ENCODE measurements around the gene S100G. TPM values are rescaled to one million over a fixed set of nuclear protein-coding genes. Genes with fewer than 3 reads are reported as not detected.
A peak's percentile ranks its signal among the peaks of the same experiment; 100 is the strongest.

Gene S100G
- total RNA-seq, 1 experiment from 2014 or later: not detected

DNA sequence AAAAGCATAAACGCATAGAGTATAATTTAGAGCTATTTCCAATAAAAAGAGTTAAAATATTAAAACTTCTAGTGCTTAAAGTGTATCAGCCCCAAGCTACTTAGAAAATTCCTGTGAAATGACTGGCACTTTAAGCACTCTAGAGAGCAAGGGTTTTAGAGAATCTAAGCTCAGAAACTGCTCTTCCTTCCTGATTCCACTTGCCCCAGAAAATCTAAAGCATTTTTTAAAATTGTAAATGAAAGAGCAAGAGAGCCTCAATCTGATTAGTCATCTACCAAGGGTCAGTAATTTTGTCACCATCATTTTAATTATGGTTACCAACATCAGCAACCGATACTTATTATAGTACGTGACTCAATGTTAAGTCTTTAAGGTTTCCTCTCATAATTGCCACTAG lies 37.6 kb downstream of the S100G start:
- BruUV-seq (replicated peaks): no TSS peak
- Histone ChIP-seq H3K4me3 (ENCODE audit: low read length) (no peak overlapping the region), H3K9me2 (replicated peaks; ENCODE audit: low read length) (no peaks in the 10 kb centered on the region), H3K27ac (ENCODE audit: low read length) (no peak overlapping the region), H3K27me3 (ENCODE audit: low read length) (no peaks in the 10 kb centered on the region), H3K4me1 (ENCODE audit: insufficient read depth, low read length) (no peaks in the 10 kb centered on the region), H3F3A (ENCODE audit: low read length, unreplicated experiment) (no peaks in the 10 kb centered on the region), H3K79me2 (ENCODE audit: low read length) (no peaks in the 10 kb centered on the region), H3K9ac (ENCODE audit: low read length) (no peak overlapping the region), H4K20me1 (ENCODE audit: low read length) (no peaks in the 10 kb centered on the region), H3K36me3 (ENCODE audit: low read depth, low read length) (peaks cover 4% of the 10 kb centered on the region), H3K4me2 (ENCODE audit: low read length) (no peak overlapping the region), H2AFZ (ENCODE audit: low read length) (no peak overlapping the region), H3K9me3 (ENCODE audit: low read length) (no peaks in the 10 kb centered on the region)
- ATAC-seq (no peak), DNase-seq (no peak)
- intact Hi-C loops (cut with micrococcal nuclease): no loop called here
- ChIA-PET CTCF (no interaction called here), POLR2A (ENCODE audit: unreplicated experiment) (no interaction called here)
- TF ChIP-seq EZH2 (IDR thresholded peaks at IDR 0.05; ENCODE audit: low read length, unreplicated experiment) (no peak), EZH2phosphoT487 (IDR thresholded peaks at IDR 0.05; ENCODE audit: borderline replicate concordance, low read length) (no peak)
- TF ChIP-seq, protein P1, sequence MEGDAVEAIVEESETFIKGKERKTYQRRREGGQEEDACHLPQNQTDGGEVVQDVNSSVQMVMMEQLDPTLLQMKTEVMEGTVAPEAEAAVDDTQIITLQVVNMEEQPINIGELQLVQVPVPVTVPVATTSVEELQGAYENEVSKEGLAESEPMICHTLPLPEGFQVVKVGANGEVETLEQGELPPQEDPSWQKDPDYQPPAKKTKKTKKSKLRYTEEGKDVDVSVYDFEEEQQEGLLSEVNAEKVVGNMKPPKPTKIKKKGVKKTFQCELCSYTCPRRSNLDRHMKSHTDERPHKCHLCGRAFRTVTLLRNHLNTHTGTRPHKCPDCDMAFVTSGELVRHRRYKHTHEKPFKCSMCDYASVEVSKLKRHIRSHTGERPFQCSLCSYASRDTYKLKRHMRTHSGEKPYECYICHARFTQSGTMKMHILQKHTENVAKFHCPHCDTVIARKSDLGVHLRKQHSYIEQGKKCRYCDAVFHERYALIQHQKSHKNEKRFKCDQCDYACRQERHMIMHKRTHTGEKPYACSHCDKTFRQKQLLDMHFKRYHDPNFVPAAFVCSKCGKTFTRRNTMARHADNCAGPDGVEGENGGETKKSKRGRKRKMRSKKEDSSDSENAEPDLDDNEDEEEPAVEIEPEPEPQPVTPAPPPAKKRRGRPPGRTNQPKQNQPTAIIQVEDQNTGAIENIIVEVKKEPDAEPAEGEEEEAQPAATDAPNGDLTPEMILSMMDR (conservative IDR thresholded peaks at IDR 0.05; ENCODE audit: low read depth, low read length): no peak

DNA sequence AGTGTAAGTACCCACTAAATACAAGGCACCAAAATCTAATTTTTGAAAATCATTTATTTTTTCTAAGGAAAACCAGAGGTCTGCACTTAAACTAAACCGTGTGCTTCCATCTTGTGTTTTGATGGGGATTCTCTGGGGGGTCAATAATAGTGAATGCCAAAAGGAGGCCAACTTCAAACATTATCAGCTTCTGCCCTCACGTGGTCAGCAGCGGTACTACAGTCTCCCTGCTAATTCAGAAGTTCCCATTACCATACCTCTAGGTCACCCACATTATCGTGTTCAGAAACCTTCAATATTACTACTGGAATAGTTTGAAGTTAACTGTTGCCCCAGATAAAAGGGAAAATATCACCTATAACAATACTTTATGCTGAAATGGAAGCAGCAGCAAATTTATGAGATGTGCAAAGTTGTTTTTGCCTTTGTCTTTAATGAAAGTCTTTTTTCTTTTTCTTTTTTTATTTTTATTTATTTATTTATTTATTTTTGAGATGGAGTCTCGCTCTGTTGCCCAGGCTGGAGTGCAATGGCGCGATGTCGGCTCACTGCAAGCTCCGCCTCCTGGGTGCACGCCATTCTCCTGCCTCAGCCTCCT lies 45.2 kb downstream of the S100G start:
- H3K9me3 ChIP-seq (ENCODE audit: low read length): no peaks in the 10 kb centered on the region
- H3K36me3 ChIP-seq (ENCODE audit: low read depth, low read length): peaks cover 4% of the 10 kb centered on the region; the same call in 1 of the 2 replicates
- no peak for TF ChIP-seq EZH2 (IDR thresholded peaks at IDR 0.05; ENCODE audit: low read length, unreplicated experiment)
- TF ChIP-seq, protein P1 (conservative IDR thresholded peaks at IDR 0.05; ENCODE audit: low read depth, low read length): peak; percentile 85
- no peaks in the 10 kb centered on the region for H3K79me2 ChIP-seq (ENCODE audit: low read length)
- no peaks in the 10 kb centered on the region for H4K20me1 ChIP-seq (ENCODE audit: low read length)
- no peak overlapping the region for H3K4me2 ChIP-seq (ENCODE audit: low read length)
- H3K4me3 ChIP-seq (ENCODE audit: low read length): no peak overlapping the region
- no peak overlapping the region for H2AFZ ChIP-seq (ENCODE audit: low read length)
- no peak overlapping the region for H3K27ac ChIP-seq (ENCODE audit: low read length)
- no TSS peak for BruUV-seq (replicated peaks)
- no peaks in the 10 kb centered on the region for H3K4me1 ChIP-seq (ENCODE audit: insufficient read depth, low read length)
- intact Hi-C loops (cut with micrococcal nuclease): loop anchor here (2.0 kb wide), 1 partner anchor 1008 kb away; no protein-coding TSS in a partner anchor
- no peaks in the 10 kb centered on the region for H3K27me3 ChIP-seq (ENCODE audit: low read length)
- ATAC-seq (peak; percentile 51), DNase-seq (peak; percentile 75)
- H3K9me2 ChIP-seq (replicated peaks; ENCODE audit: low read length): no peaks in the 10 kb centered on the region
- no peaks in the 10 kb centered on the region for H3F3A ChIP-seq (ENCODE audit: low read length, unreplicated experiment)
- CTCF ChIA-PET: interaction anchor here (0.6 kb wide), 1 partner anchor 902 kb away, joined by 4 read pairs; no protein-coding TSS in a partner anchor
- no peak overlapping the region for H3K9ac ChIP-seq (ENCODE audit: low read length)
- POLR2A ChIA-PET (ENCODE audit: unreplicated experiment): no interaction called here

DNA sequence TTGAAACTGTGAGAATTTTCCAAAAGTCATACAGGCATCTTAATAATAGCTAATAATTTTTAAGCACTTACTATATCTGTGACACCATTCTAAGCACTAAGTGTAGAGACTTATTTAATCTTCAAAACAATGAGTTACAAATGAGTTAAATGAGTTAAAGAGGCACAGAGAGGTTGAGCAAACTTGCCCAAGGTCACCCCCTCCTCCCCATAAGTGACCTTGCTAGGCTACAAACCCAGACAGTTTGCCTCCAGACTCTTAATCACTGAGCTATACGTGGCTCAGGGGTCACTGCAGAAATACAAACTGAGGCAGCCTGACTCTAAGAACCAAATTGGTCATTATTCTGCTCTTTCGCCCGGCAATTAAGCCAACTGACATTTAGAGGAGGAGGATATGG lies 47.0 kb downstream of the S100G start:
- Histone ChIP-seq H3K36me3 (ENCODE audit: low read depth, low read length) (peaks cover 4% of the 10 kb centered on the region; the same call in 1 of the 2 replicates), H4K20me1 (ENCODE audit: low read length) (no peaks in the 10 kb centered on the region), H3K9me3 (ENCODE audit: low read length) (no peaks in the 10 kb centered on the region), H3K27ac (ENCODE audit: low read length) (no peak overlapping the region), H3K27me3 (ENCODE audit: low read length) (no peaks in the 10 kb centered on the region), H3K79me2 (ENCODE audit: low read length) (no peaks in the 10 kb centered on the region), H3K9ac (ENCODE audit: low read length) (no peak overlapping the region), H3K4me1 (ENCODE audit: insufficient read depth, low read length) (no peaks in the 10 kb centered on the region), H3K4me3 (ENCODE audit: low read length) (no peak overlapping the region), H3F3A (ENCODE audit: low read length, unreplicated experiment) (no peaks in the 10 kb centered on the region), H3K9me2 (replicated peaks; ENCODE audit: low read length) (no peaks in the 10 kb centered on the region), H3K4me2 (ENCODE audit: low read length) (no peak overlapping the region), H2AFZ (ENCODE audit: low read length) (no peak overlapping the region)
- ChIA-PET POLR2A (ENCODE audit: unreplicated experiment) (no interaction called here), CTCF (no interaction called here)
- no TSS peak for BruUV-seq (replicated peaks)
- no peak for TF ChIP-seq EZH2phosphoT487 (IDR thresholded peaks at IDR 0.05; ENCODE audit: borderline replicate concordance, low read length)
- TF ChIP-seq, protein P1 (conservative IDR thresholded peaks at IDR 0.05; ENCODE audit: low read depth, low read length): no peak
- TF ChIP-seq EZH2 (IDR thresholded peaks at IDR 0.05; ENCODE audit: low read length, unreplicated experiment): no peak
- intact Hi-C loops (cut with micrococcal nuclease): no loop called here
- DNase-seq: no peak
- no peak for ATAC-seq
